ENCODE measurements around the gene DEFB132. TPM values are rescaled to one million over a fixed set of nuclear protein-coding genes. Genes with fewer than 3 reads are reported as not detected.

Gene DEFB132
- total and polyA plus RNA-seq, 2 of the 8 experiments (the other 6 are each of a cell fraction or from before 2014, with no cell fraction given) = not detected

- Histone ChIP-seq H4K8ac (ENCODE audit: extremely low read depth, insufficient read depth, low read length) (no peak overlapping the region), H2BK5ac (ENCODE audit: low read depth, low read length) (no peak overlapping the region), H2BK20ac (ENCODE audit: low read length) (no peak overlapping the region), H3K4me1 (replicated peaks in 1 of 4; ENCODE audit: control insufficient read depth in 3 of 4, insufficient read depth in 4 of 4, low read length in 3 of 4) (no peaks in the 10 kb centered on the region), H3K18ac (ENCODE audit: extremely low read depth, low read length) (no peak overlapping the region), H3K9me3 (ENCODE audit: insufficient read depth in 2 of 2, low read depth in 1 of 2, low read length in 1 of 2) (no peaks in the 10 kb centered on the region; a peak in 1 of 4 replicates), H3K23me2 (ENCODE audit: low read depth, low read length) (no peaks in the 10 kb centered on the region), H4K5ac (ENCODE audit: insufficient read length, low read depth, low read length) (no peak overlapping the region), H3K79me1 (ENCODE audit: low read depth, low read length) (no peaks in the 10 kb centered on the region), H3K79me2 (ENCODE audit: control insufficient read depth in 1 of 2, insufficient read depth in 2 of 2, low read length in 2 of 2) (no peaks in the 10 kb centered on the region), H2BK15ac (ENCODE audit: low read length) (no peak overlapping the region), H2AK5ac (ENCODE audit: low read depth, low read length) (no peak overlapping the region), H2AFZ (ENCODE audit: low read length) (no peak overlapping the region), H3K4me2 (ENCODE audit: insufficient read depth in 1 of 2, low read depth in 2 of 2, low read length in 2 of 2) (no peak overlapping the region), H3K56ac (replicated peaks; ENCODE audit: insufficient read length, low read depth, low read length) (no peak overlapping the region), H3K4me3 (ENCODE audit: extremely low read depth in 1 of 4, insufficient read depth in 2 of 4, low read depth in 3 of 4, low read length in 4 of 4) (no peak overlapping the region), H4K20me1 (replicated peaks in 1 of 2; ENCODE audit: control insufficient read depth in 1 of 2, insufficient read depth in 2 of 2, low read length in 2 of 2) (no peaks in the 10 kb centered on the region), H2BK12ac (ENCODE audit: low read depth, low read length) (no peak overlapping the region), H2BK120ac (replicated peaks; ENCODE audit: low read depth, low read length) (no peak overlapping the region), H3K9ac (replicated peaks in 1 of 4; ENCODE audit: extremely low read depth in 1 of 4, low read depth in 3 of 4, low read length in 3 of 4) (no peak overlapping the region), H3K27ac (ENCODE audit: low read depth, low read length) (no peak overlapping the region), H3K27me3 (replicated peaks in 1 of 4; ENCODE audit: control insufficient read depth in 3 of 4, extremely low read depth in 1 of 4, insufficient read depth in 3 of 4, low read length in 3 of 4) (peaks cover 0 to 4% (median 1%) of the 10 kb centered on the region in 4 experiments; a peak in 4 of 7 replicates), H3K23ac (ENCODE audit: insufficient read length) (no peak overlapping the region), H3K4ac (replicated peaks; ENCODE audit: insufficient read length, low read depth, low read length) (no peak overlapping the region), H4K91ac (replicated peaks; ENCODE audit: insufficient read length, low read length) (no peak overlapping the region), H3K14ac (ENCODE audit: insufficient read length) (no peak overlapping the region), H3K36me3 (ENCODE audit: control insufficient read depth in 2 of 4, insufficient read depth in 4 of 4, low read length in 3 of 4) (no peaks in the 10 kb centered on the region)
- TF ChIP-seq TAF1 (IDR thresholded peaks at IDR 0.05; ENCODE audit: low read depth, low read length) = no peak
- no peak for TF ChIP-seq GABPA (IDR thresholded peaks at IDR 0.05; ENCODE audit: borderline replicate concordance, insufficient read depth, low read length)
- TF ChIP-seq SIRT6 (IDR thresholded peaks at IDR 0.05; ENCODE audit: low read length) = no peak
- no peak for TF ChIP-seq KDM5A (IDR thresholded peaks at IDR 0.05; ENCODE audit: low read length)
- no peak for TF ChIP-seq RFX5 (IDR thresholded peaks at IDR 0.05; ENCODE audit: borderline replicate concordance, low read depth, low read length)
- TF ChIP-seq BRCA1 (IDR thresholded peaks at IDR 0.05; ENCODE audit: low read depth, low read length) = no peak
- TF ChIP-seq CHD1 (IDR thresholded peaks at IDR 0.05; ENCODE audit: low read depth, low read length) = no peak
- TF ChIP-seq KDM4A (IDR thresholded peaks at IDR 0.05; ENCODE audit: low read depth, low read length, severe bottlenecking) = no peak
- no peak for TF ChIP-seq SP1 (IDR thresholded peaks at IDR 0.05; ENCODE audit: low read depth, low read length)
- no peak for TF ChIP-seq E2F6 (IDR thresholded peaks at IDR 0.05)
- no peak for TF ChIP-seq BCL11A (IDR thresholded peaks at IDR 0.05; ENCODE audit: low read depth in 2 of 2, low read length in 2 of 2)
- TF ChIP-seq FOSL1 (IDR thresholded peaks at IDR 0.05; ENCODE audit: insufficient read depth, low read depth, low read length) = no peak
- no peak for TF ChIP-seq MAFK (IDR thresholded peaks at IDR 0.05; ENCODE audit: low read depth, low read length)
- no peak for TF ChIP-seq NANOG (IDR thresholded peaks at IDR 0.05; ENCODE audit: insufficient read depth, low read depth, low read length, poor library complexity, severe bottlenecking)
- CTCF ChIA-PET (ENCODE audit: partially characterized antibody) = interaction anchor here (0.7 to 1.3 kb wide), 3 partner anchors 11 to 58 kb away, joined by 3 read pairs; no protein-coding TSS in a partner anchor
- FAIRE-seq = no peak
- DNase-seq (ENCODE audit: low read depth in 1 of 2, low spot score in 2 of 2) = no peak
- POLR2A ChIA-PET (ENCODE audit: partially characterized antibody) = no interaction called here
- 87% methylated on average over 2 of the region's 2 CpGs; no CpG with 5 or more reads in 1 of the 2 experiments for whole genome bisulfite sequencing, 2 experiments (ENCODE audit: extremely low coverage in 1 of 2, insufficient coverage in 1 of 2, insufficient read length in 1 of 2, insufficient replicate concordance in 2 of 2, low coverage in 1 of 2, low lambda C conversion rate in 2 of 2, missing lambda C conversion rate in 1 of 2)
These were observed 14.6 kb upstream of the DEFB132 start for GRCh38 chr20:242905-243304.
